ENCODE data around the gene PHLDB2. TPM values are rescaled to one million over a fixed set of nuclear protein-coding genes. Genes with fewer than 3 reads are reported as not detected.
"Not testable (repeated sequence)": the region's sequence is repeated elsewhere in the genome, so short reads cannot be mapped to it uniquely, and the experiment has no call there.

Gene PHLDB2
- total RNA-seq, 2 donors from 2014 or later, result 15.3 to 32.3 TPM

- no peak overlapping the region for H3K4me3 ChIP-seq
- no peaks in the 10 kb centered on the region for H3K36me3 ChIP-seq
- DNase-seq (ENCODE audit: low spot score), result no peak
- TF ChIP-seq POLR2A (IDR thresholded peaks at IDR 0.05) (no peak), CTCF (IDR thresholded peaks at IDR 0.05) (no peak), POLR2AphosphoS5 (IDR thresholded peaks at IDR 0.05) (no peak)
- H3K4me1 ChIP-seq (replicated peaks), result no peaks in the 10 kb centered on the region
- no peaks in the 10 kb centered on the region for H3K9me3 ChIP-seq
- intact Hi-C loops (cut with DNase I), result no loop called here
- 79% methylated on average over 1 of the region's 1 CpG for WGBS
- H3K27ac ChIP-seq, result no peak overlapping the region
- no peaks in the 10 kb centered on the region for H3K27me3 ChIP-seq (replicated peaks; ENCODE audit: insufficient read depth)
Observed at GRCh38 chr3:111813979-111814378, 45.1 kb upstream of the PHLDB2 start.

- DNase-seq (ENCODE audit: low spot score); H3K4me3 ChIP-seq; intact Hi-C loops (cut with DNase I); H3K4me1 ChIP-seq (replicated peaks); H3K27ac ChIP-seq; H3K9me3 ChIP-seq; H3K36me3 ChIP-seq; H3K27me3 ChIP-seq (replicated peaks; ENCODE audit: insufficient read depth): not testable (repeated sequence)
- WGBS, result 54% methylated on average over 1 of the region's 1 CpG
Observed at GRCh38 chr3:111816771-111817170, 42.3 kb upstream of the PHLDB2 start.

- Histone ChIP-seq H3K27ac (no peak overlapping the region), H3K4me3 (no peak overlapping the region), H3K27me3 (replicated peaks; ENCODE audit: insufficient read depth) (no peaks in the 10 kb centered on the region), H3K9me3 (no peaks in the 10 kb centered on the region), H3K36me3 (no peaks in the 10 kb centered on the region), H3K4me1 (replicated peaks) (no peaks in the 10 kb centered on the region)
- 95% methylated on average over 5 of the region's 5 CpGs for whole genome bisulfite sequencing
- intact Hi-C loops (cut with DNase I), result no loop called here
- no peak for TF ChIP-seq CTCF (IDR thresholded peaks at IDR 0.05)
- no peak for TF ChIP-seq POLR2A (IDR thresholded peaks at IDR 0.05)
- no peak for DNase-seq (ENCODE audit: low spot score)
Observed at GRCh38 chr3:111819927-111820326, 39.1 kb upstream of the PHLDB2 start.

GRCh38 chr3:111820651-111821050 lies 38.4 kb upstream of the PHLDB2 start:
- intact Hi-C loops (cut with DNase I), result no loop called here
- 97% methylated on average over 3 of the region's 3 CpGs for WGBS
- H3K27ac ChIP-seq, result no peak overlapping the region
- no peaks in the 10 kb centered on the region for H3K9me3 ChIP-seq
- no peak overlapping the region for H3K4me3 ChIP-seq
- H3K36me3 ChIP-seq, result no peaks in the 10 kb centered on the region
- H3K27me3 ChIP-seq (replicated peaks; ENCODE audit: insufficient read depth), result no peaks in the 10 kb centered on the region
- TF ChIP-seq POLR2A (IDR thresholded peaks at IDR 0.05) (no peak), CTCF (IDR thresholded peaks at IDR 0.05) (no peak), POLR2AphosphoS5 (IDR thresholded peaks at IDR 0.05) (no peak)
- no peaks in the 10 kb centered on the region for H3K4me1 ChIP-seq (replicated peaks)
- DNase-seq (ENCODE audit: low spot score), result no peak

- intact Hi-C loops (cut with DNase I), result no loop called here
- TF ChIP-seq POLR2A (IDR thresholded peaks at IDR 0.05), result no peak
- TF ChIP-seq CTCF (IDR thresholded peaks at IDR 0.05), result no peak
- no peak for TF ChIP-seq POLR2AphosphoS5 (IDR thresholded peaks at IDR 0.05)
- Histone ChIP-seq H3K9me3 (no peaks in the 10 kb centered on the region), H3K36me3 (no peaks in the 10 kb centered on the region), H3K27ac (no peak overlapping the region), H3K4me1 (replicated peaks) (no peaks in the 10 kb centered on the region), H3K27me3 (replicated peaks; ENCODE audit: insufficient read depth) (no peaks in the 10 kb centered on the region), H3K4me3 (no peak overlapping the region)
- no peak for DNase-seq (ENCODE audit: low spot score)
Observed at GRCh38 chr3:111821891-111822290, 37.2 kb upstream of the PHLDB2 start.
